HepG2 (cell line): ENCODE results near the gene KIAA0825. TPM values are rescaled to one million over a fixed set of nuclear protein-coding genes. Genes with fewer than 3 reads are reported as not detected.

Experiments used
- FOSL1 ChIP-seq: sonication (generic); formaldehyde crosslinking; IDR thresholded peaks from 2 replicates; pipeline ENCODE4 v1.9.0; 2021; ENCODE audit warnings: missing genetic modification reagents, borderline replicate concordance
- KAT8 ChIP-seq: IDR thresholded peaks from 2 replicates; pipeline ENCODE4 v1.6.1; 2016; ENCODE audit warnings: missing genetic modification reagents, missing compliant biosample characterization
- KMT2B ChIP-seq: IDR thresholded peaks from 2 replicates; pipeline ENCODE4 v1.6.1; 2016; ENCODE audit warnings: missing genetic modification reagents, missing compliant biosample characterization
- PTBP1 ChIP-seq: fragments of 200-400 bp; formaldehyde crosslinking; IDR thresholded peaks from 2 replicates; pipeline ENCODE4 v1.6.1; 2018; ENCODE audit warnings: low read length, low read depth; ENCODE audit not compliant: poor library complexity, severe bottlenecking
- SRF ChIP-seq: IDR thresholded peaks from 2 replicates; pipeline ENCODE4 v1.6.1; 2011; ENCODE audit warnings: mild to moderate bottlenecking, low read depth, low read length, moderate library complexity
- TBX3 ChIP-seq: fragments of 450-650 bp; IDR thresholded peaks from 2 replicates; pipeline ENCODE4 v1.6.1; 2017; ENCODE audit warnings: antibody characterized with exemption, mild to moderate bottlenecking, inconsistent platforms, borderline replicate concordance
- ZKSCAN8 ChIP-seq: IDR thresholded peaks from 2 replicates; pipeline ENCODE4 v1.6.1; 2016; ENCODE audit warnings: borderline replicate concordance, missing genetic modification reagents, missing compliant biosample characterization
- ZNF225 ChIP-seq: sonication (generic); formaldehyde crosslinking; IDR thresholded peaks from 2 replicates; pipeline ENCODE4 v1.4.0; 2020; ENCODE audit warnings: mild to moderate bottlenecking, missing genetic modification reagents
- ZNF232 ChIP-seq: sonication (generic); formaldehyde crosslinking; IDR thresholded peaks from 2 replicates; pipeline ENCODE4 v1.4.0; 2020; ENCODE audit warnings: missing genetic modification reagents, borderline replicate concordance
- ZSCAN25 ChIP-seq: sonication (generic); formaldehyde crosslinking; IDR thresholded peaks from 2 replicates; pipeline ENCODE4 v1.8.0; 2022; ENCODE audit warnings: mild to moderate bottlenecking, missing genetic modification reagents
- polyA plus RNA-seq, 8 experiments: library from polyadenylated mRNA; depleted of rRNA in 3 of 8; stranded (reverse) in 7 of 8; unstranded in 1 of 8; fragments of >200 nt; fragmentation: Illumina TruSeq in 4 of 8; extraction: Trizol in 4 of 8; gene quantifications; 2 replicates each; pipeline versions ENCODE4 v1.2.1 to v1.2.3, GENCODE V29; 2011 to 2016; ENCODE audit warnings: low read depth in 4 of 8, missing spikeins in 1 of 8, mixed read lengths in 1 of 8; ENCODE audit not compliant: insufficient read depth in 1 of 8
- total RNA-seq, 5 experiments: library from RNA; depleted of rRNA; stranded (reverse); fragments of >200 nt; fragmentation: Illumina TruSeq; extraction: Trizol; gene quantifications; 2 replicates each; pipeline ENCODE4 v1.2.3, GENCODE V29; 2016; ENCODE audit warnings: low read depth in 1 of 5
- TF ChIP-seq, protein P1 (sequence below), 2 experiments: fragments of 450-650 bp in 1 of 2; sonication (generic) in 1 of 2; formaldehyde crosslinking in 1 of 2; IDR thresholded peaks; 2 replicates each; pipeline versions ENCODE4 v1.6.1 to v1.8.0; 2016 to 2022; ENCODE audit warnings: antibody characterized with exemption in 1 of 2, mild to moderate bottlenecking in 1 of 2, missing genetic modification reagents in 1 of 2
- TF ChIP-seq, protein P2 (sequence below): sonication (generic); formaldehyde crosslinking; IDR thresholded peaks from 2 replicates; pipeline ENCODE4 v1.4.0; 2020; ENCODE audit warnings: missing genetic modification reagents

The KIAA0825 gene
- total and polyA plus RNA-seq, 2 of the 13 experiments (the other 11 are each of a cell fraction or from before 2014, with no cell fraction given): 0.05 to 0.51 TPM

DNA sequence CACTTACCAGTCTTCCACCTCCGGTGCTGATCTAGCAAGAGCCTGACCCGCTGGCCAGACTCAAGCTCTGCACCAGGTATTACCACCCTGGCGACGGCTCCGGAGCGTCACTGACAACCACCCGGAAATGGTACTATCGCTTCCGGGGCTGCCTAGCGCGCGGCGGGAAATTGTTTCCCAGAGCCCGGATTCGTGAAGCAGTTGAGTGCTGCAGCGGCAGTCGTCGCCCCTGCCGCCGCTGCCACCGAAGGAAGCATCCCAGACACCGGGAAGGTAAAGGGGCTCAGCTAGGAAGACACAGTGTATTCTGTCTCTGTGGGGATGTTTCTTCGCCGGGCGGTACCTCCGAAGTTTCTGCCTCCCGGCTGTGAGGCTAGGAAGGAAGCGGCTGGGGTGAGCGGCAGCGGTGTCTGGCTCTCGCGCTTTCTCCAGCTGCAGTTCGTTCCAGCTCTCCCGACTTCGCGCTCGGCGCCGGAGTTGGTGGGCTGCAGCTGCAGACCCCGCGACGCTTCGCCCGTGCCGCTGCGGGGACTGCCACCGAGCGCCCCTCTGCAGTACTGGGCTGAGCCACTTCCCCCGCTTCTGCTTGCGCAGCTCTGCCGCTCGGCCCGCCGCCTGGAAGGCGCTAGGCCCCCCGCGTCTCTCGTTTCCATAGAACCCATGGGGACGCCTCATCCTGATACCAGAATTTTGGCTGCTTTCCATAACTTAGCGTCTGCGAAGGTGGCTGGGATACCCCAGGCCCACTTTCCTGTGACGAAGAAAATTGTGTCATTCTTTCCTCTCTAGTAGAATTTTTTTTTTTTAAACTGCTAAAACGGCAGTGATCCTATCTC lies at the start of gene KIAA0825, which contains the start of gene SLF1 (continued):
- TF ChIP-seq TBX3 (no peak), KMT2B (CRISPR knock-in tag) (peak; percentile 100), PTBP1 (no peak), KAT8 (peak; percentile 95), ZNF225 (CRISPR knock-in tag) (0 out of 2 replicates have a peak, but pooled peaks have one; percentile 33), FOSL1 (CRISPR knock-in tag) (0 out of 2 replicates have a peak, but pooled peaks have one; percentile 21), SRF (no peak), ZKSCAN8 (CRISPR knock-in tag) (no peak), ZNF232 (no peak; the same call in 1 of the 2 replicates), ZSCAN25 (CRISPR knock-in tag) (peak; percentile 30; the same call in 1 of the 2 replicates)
- TF ChIP-seq, protein P1, sequence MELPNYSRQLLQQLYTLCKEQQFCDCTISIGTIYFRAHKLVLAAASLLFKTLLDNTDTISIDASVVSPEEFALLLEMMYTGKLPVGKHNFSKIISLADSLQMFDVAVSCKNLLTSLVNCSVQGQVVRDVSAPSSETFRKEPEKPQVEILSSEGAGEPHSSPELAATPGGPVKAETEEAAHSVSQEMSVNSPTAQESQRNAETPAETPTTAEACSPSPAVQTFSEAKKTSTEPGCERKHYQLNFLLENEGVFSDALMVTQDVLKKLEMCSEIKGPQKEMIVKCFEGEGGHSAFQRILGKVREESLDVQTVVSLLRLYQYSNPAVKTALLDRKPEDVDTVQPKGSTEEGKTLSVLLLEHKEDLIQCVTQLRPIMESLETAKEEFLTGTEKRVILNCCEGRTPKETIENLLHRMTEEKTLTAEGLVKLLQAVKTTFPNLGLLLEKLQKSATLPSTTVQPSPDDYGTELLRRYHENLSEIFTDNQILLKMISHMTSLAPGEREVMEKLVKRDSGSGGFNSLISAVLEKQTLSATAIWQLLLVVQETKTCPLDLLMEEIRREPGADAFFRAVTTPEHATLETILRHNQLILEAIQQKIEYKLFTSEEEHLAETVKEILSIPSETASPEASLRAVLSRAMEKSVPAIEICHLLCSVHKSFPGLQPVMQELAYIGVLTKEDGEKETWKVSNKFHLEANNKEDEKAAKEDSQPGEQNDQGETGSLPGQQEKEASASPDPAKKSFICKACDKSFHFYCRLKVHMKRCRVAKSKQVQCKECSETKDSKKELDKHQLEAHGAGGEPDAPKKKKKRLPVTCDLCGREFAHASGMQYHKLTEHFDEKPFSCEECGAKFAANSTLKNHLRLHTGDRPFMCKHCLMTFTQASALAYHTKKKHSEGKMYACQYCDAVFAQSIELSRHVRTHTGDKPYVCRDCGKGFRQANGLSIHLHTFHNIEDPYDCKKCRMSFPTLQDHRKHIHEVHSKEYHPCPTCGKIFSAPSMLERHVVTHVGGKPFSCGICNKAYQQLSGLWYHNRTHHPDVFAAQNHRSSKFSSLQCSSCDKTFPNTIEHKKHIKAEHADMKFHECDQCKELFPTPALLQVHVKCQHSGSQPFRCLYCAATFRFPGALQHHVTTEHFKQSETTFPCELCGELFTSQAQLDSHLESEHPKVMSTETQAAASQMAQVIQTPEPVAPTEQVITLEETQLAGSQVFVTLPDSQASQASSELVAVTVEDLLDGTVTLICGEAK (IDR thresholded peaks at IDR 0.05): peak; percentile 96
- TF ChIP-seq, protein P1 (CRISPR knock-in tag; IDR thresholded peaks at IDR 0.05): peak; percentile 22; the same call in 1 of the 2 replicates
- TF ChIP-seq, protein P2, sequence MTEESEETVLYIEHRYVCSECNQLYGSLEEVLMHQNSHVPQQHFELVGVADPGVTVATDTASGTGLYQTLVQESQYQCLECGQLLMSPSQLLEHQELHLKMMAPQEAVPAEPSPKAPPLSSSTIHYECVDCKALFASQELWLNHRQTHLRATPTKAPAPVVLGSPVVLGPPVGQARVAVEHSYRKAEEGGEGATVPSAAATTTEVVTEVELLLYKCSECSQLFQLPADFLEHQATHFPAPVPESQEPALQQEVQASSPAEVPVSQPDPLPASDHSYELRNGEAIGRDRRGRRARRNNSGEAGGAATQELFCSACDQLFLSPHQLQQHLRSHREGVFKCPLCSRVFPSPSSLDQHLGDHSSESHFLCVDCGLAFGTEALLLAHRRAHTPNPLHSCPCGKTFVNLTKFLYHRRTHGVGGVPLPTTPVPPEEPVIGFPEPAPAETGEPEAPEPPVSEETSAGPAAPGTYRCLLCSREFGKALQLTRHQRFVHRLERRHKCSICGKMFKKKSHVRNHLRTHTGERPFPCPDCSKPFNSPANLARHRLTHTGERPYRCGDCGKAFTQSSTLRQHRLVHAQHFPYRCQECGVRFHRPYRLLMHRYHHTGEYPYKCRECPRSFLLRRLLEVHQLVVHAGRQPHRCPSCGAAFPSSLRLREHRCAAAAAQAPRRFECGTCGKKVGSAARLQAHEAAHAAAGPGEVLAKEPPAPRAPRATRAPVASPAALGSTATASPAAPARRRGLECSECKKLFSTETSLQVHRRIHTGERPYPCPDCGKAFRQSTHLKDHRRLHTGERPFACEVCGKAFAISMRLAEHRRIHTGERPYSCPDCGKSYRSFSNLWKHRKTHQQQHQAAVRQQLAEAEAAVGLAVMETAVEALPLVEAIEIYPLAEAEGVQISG: peak; percentile 90
